ENCODE measurements around the gene UBN1. TPM values are rescaled to one million over a fixed set of nuclear protein-coding genes. Genes with fewer than 3 reads are reported as not detected.

Gene UBN1
- total and polyA plus RNA-seq, 3 donors from 2014 or later = 88.1 to 115 (median 98.2) TPM

- TF ChIP-seq POLR2A (IDR thresholded peaks at IDR 0.05) (no peak), CTCF (IDR thresholded peaks at IDR 0.05) (no peak)
- Histone ChIP-seq H3K4me3 (no peak overlapping the region), H3K4me1 (no peaks in the 10 kb centered on the region), H3K36me3 (ENCODE audit: low read depth, missing control alignments) (no peaks in the 10 kb centered on the region), H3K9me3 (no peaks in the 10 kb centered on the region), H3K27me3 (no peaks in the 10 kb centered on the region), H3K27ac (no peak overlapping the region)
- 71 to 90% methylated on average over 10 to 12 of the region's 12 CpGs for WGBS, 2 donors
- intact Hi-C loops (cut with DNase I; ENCODE audit: low total_unique reads) = no loop called here
- no peak for DNase-seq
Measured at GRCh38 chr16:4910828-4911227, 63.5 kb downstream of the UBN1 start.

GRCh38 chr16:4911970-4912386, 64.7 kb downstream of the UBN1 start:
- Histone ChIP-seq H3K36me3 (ENCODE audit: low read depth, missing control alignments) (no peaks in the 10 kb centered on the region), H3K4me3 (no peak overlapping the region), H3K9me3 (no peaks in the 10 kb centered on the region), H3K27me3 (no peaks in the 10 kb centered on the region), H3K4me1 (no peaks in the 10 kb centered on the region), H3K27ac (no peak overlapping the region)
- WGBS, 2 donors = 68 to 77% methylated on average over 6 of the region's 6 CpGs
- no peak for TF ChIP-seq POLR2A (IDR thresholded peaks at IDR 0.05)
- TF ChIP-seq CTCF (IDR thresholded peaks at IDR 0.05) = no peak
- DNase-seq = no peak
- intact Hi-C loops (cut with DNase I; ENCODE audit: low total_unique reads) = no loop called here

DNA sequence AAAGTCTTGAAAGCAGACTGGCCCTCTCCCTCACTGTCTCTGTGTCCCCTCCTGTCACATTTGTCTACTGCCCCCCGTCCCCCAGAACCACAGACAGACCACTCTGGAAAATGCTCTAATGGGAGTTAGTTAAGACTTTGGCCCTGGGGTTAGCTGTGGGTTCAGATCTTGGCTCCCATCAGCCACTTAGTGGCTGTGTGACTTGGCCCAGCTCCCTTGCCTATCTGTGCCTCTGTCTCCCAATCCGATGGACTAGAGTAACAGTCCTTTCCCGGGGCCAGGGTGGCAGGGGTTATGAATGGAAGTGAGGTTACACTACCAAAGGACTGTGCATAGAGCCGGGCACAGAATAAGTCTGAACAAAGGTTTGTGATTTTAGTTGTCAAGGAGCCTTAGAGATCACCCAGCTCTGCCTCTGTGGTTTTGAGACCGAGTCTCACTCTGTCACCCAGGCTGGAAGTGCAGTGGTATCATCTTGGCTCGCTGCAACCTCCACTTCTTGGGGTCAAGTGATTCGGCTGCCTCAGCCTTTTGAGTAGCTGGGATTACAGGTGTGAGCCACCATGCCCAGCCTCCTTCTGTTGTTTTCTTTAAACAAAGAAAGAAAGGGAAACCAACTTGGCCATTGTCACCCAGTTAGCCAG, 66.0 kb downstream of the UBN1 start:
- Histone ChIP-seq H3K4me1 (no peaks in the 10 kb centered on the region), H3K27ac (no peak overlapping the region), H3K27me3 (no peaks in the 10 kb centered on the region), H3K36me3 (ENCODE audit: low read depth, missing control alignments) (no peaks in the 10 kb centered on the region), H3K9me3 (no peaks in the 10 kb centered on the region), H3K4me3 (no peak overlapping the region)
- WGBS, 2 donors = 73 to 87% methylated on average over 7 of the region's 7 CpGs
- intact Hi-C loops (cut with DNase I; ENCODE audit: low total_unique reads) = no loop called here
- no peak for DNase-seq
- TF ChIP-seq CTCF (IDR thresholded peaks at IDR 0.05) = no peak
- TF ChIP-seq POLR2A (IDR thresholded peaks at IDR 0.05) = no peak

- Histone ChIP-seq H3K27ac (no peak overlapping the region), H3K27me3 (no peaks in the 10 kb centered on the region), H3K36me3 (ENCODE audit: low read depth, missing control alignments) (no peaks in the 10 kb centered on the region), H3K4me1 (no peaks in the 10 kb centered on the region), H3K4me3 (no peak overlapping the region), H3K9me3 (no peaks in the 10 kb centered on the region)
- DNase-seq = no peak
- 91 to 93% methylated on average over 13 to 15 of the region's 15 CpGs for WGBS, 2 donors
- intact Hi-C loops (cut with DNase I; ENCODE audit: low total_unique reads) = no loop called here
- no peak for TF ChIP-seq CTCF (IDR thresholded peaks at IDR 0.05)
- TF ChIP-seq POLR2A (IDR thresholded peaks at IDR 0.05) = no peak
Measured at GRCh38 chr16:4913774-4914525, 66.7 kb downstream of the UBN1 start.

Data from testis (tissue), 3 donors.